LoVo (cell line): Measurements from ENCODE around the gene IFT57.
A peak's percentile ranks its signal among the peaks of the same experiment; 100 is the strongest.
"Not testable (repeated sequence)": the region's sequence is repeated elsewhere in the genome, so short reads cannot be mapped to it uniquely, and the experiment has no call there.

Experiments used
- DNase-seq: peaks from one replicate; pipeline ENCODE4 v3.0.0-alpha.2; 2016; ENCODE audit warnings: low spot score

The IFT57 gene

GRCh38 chr3:108159865-108160264, 62.4 kb downstream of the IFT57 start:
- DNase-seq, result no peak

- no peak for DNase-seq
Observed at GRCh38 chr3:108159105-108159504, 63.1 kb downstream of the IFT57 start.

GRCh38 chr3:108158251-108158650, 64.0 kb downstream of the IFT57 start:
- DNase-seq, result no peak

- no peak for DNase-seq
Observed at GRCh38 chr3:108157273-108157672, 65.0 kb downstream of the IFT57 start.

- DNase-seq, result no peak
Observed at GRCh38 chr3:108156312-108156853, 65.8 kb downstream of the IFT57 start.

- not testable (repeated sequence) for DNase-seq
Observed at GRCh38 chr3:108155642-108156041, 66.6 kb downstream of the IFT57 start.

- DNase-seq, result peak; percentile 8
Observed at GRCh38 chr3:108153451-108153981, 68.7 kb downstream of the IFT57 start.

GRCh38 chr3:108152274-108152673, 70.0 kb downstream of the IFT57 start:
- no peak for DNase-seq

- DNase-seq, result no peak
Observed at GRCh38 chr3:108150200-108150599, 72.0 kb downstream of the IFT57 start.

GRCh38 chr3:108146139-108146538, 76.1 kb downstream of the IFT57 start:
- DNase-seq, result no peak

- no peak for DNase-seq
Observed at GRCh38 chr3:108145578-108145977, 76.6 kb downstream of the IFT57 start.

GRCh38 chr3:108137460-108137814, 84.8 kb downstream of the IFT57 start:
- no peak for DNase-seq

- DNase-seq, result no peak
Observed at GRCh38 chr3:108136561-108137459, 85.4 kb downstream of the IFT57 start.

- no peak for DNase-seq
Observed at GRCh38 chr3:108134555-108134880, 87.7 kb downstream of the IFT57 start.

GRCh38 chr3:108133858-108134554, 88.2 kb downstream of the IFT57 start:
- no peak for DNase-seq

GRCh38 chr3:108133048-108133369, 89.2 kb downstream of the IFT57 start:
- no peak for DNase-seq

- DNase-seq, result no peak
Observed at GRCh38 chr3:108131475-108132134, 90.6 kb downstream of the IFT57 start.

- DNase-seq, result peak; percentile 20
Observed at GRCh38 chr3:108130701-108131474, 91.3 kb downstream of the IFT57 start.

GRCh38 chr3:108130236-108130635, 92.0 kb downstream of the IFT57 start:
- no peak for DNase-seq

GRCh38 chr3:108127301-108127988, 94.8 kb downstream of the IFT57 start:
- DNase-seq, result no peak

- DNase-seq, result no peak
Observed at GRCh38 chr3:108126348-108126747, 95.9 kb downstream of the IFT57 start.
